K562 (cell line): ENCODE data around the gene ENG. TPM values are rescaled to one million over a fixed set of nuclear protein-coding genes. Genes with fewer than 3 reads are reported as not detected.

Experiments
- ASH1L ChIP-seq: fragments of 450-650 bp; IDR thresholded peaks from 2 replicates; pipeline ENCODE4 v1.6.1; 2018; ENCODE audit warnings: borderline replicate concordance, mild to moderate bottlenecking, low read depth; ENCODE audit not compliant: partially characterized antibody
- HDAC3 ChIP-seq: fragments of 450-650 bp; IDR thresholded peaks from 2 replicates; pipeline ENCODE4 v1.6.1; 2018; ENCODE audit warnings: borderline replicate concordance, mild to moderate bottlenecking, moderate library complexity; ENCODE audit not compliant: partially characterized antibody
- HDAC8 ChIP-seq: fragments of 450-650 bp; IDR thresholded peaks from 2 replicates; pipeline ENCODE4 v1.6.1; 2016; ENCODE audit warnings: mild to moderate bottlenecking, missing genetic modification characterization, moderate library complexity, missing compliant biosample characterization
- HIVEP1 ChIP-seq: fragments of 250-450 bp; sonication (Bioruptor Pico); IDR thresholded peaks from 2 replicates; pipeline ENCODE4 v1.4.0; 2020; ENCODE audit warnings: mild to moderate bottlenecking
- KDM2B ChIP-seq: fragments of 250-450 bp; sonication (Bioruptor Pico); IDR thresholded peaks from 2 replicates; pipeline ENCODE4 v1.8.0; 2021; ENCODE audit warnings: mild to moderate bottlenecking, moderate library complexity
- NR3C1 ChIP-seq: sonication (generic); formaldehyde crosslinking; IDR thresholded peaks from 2 replicates; pipeline ENCODE4 v1.8.1; 2022; ENCODE audit warnings: missing genetic modification reagents
- SMARCB1 ChIP-seq: IDR thresholded peaks from 2 replicates; pipeline ENCODE4 v1.6.1; 2011; ENCODE audit warnings: improper control_type of control experiment, low read depth; ENCODE audit not compliant: insufficient read length
- TFAM ChIP-seq: fragments of 250-450 bp; sonication (Bioruptor Pico); conservative IDR thresholded peaks from 2 replicates; pipeline ENCODE4 v1.5.0; 2021; ENCODE audit warnings: mild to moderate bottlenecking, moderate library complexity
- ZNF316 ChIP-seq: fragments of 450-650 bp; IDR thresholded peaks from 2 replicates; pipeline ENCODE4 v1.6.1; 2016
- ZNF778 ChIP-seq: fragments of 450-650 bp; formaldehyde crosslinking; IDR thresholded peaks from 2 replicates; pipeline ENCODE4 v1.4.0; 2020; ENCODE audit warnings: mild to moderate bottlenecking, moderate library complexity
- polyA plus RNA-seq, 8 experiments: library from polyadenylated mRNA; depleted of rRNA in 4 of 8; stranded (reverse) in 5 of 8; unstranded in 3 of 8; fragments of >200 nt; fragmentation: Nextera tagmentation in 2 of 8; fragmentation: Illumina TruSeq in 1 of 8; extraction: Ambion mirVana in 2 of 8; extraction: Trizol in 1 of 8; gene quantifications; 2 replicates each; pipeline versions ENCODE4 v1.2.1 to v1.2.3, GENCODE V29; 2011 to 2014; ENCODE audit warnings: inconsistent platforms in 1 of 8, missing spikeins in 1 of 8
- total RNA-seq, 7 experiments: library from RNA; depleted of rRNA in 6 of 7; stranded (reverse); fragments of >200 nt in 6 of 7; fragmentation: Illumina TruSeq in 2 of 7; extraction: Trizol in 2 of 7; gene quantifications; 2 replicates each; pipeline versions ENCODE4 v1.2.1 to v1.2.3, GENCODE V29; 2011 to 2021; ENCODE audit warnings: low replicate concordance in 1 of 7
- TF ChIP-seq, protein P1 (sequence below): fragments of 250-450 bp; sonication (Bioruptor Pico); IDR thresholded peaks from 2 replicates; pipeline ENCODE4 v1.5.0; 2021; ENCODE audit warnings: mild to moderate bottlenecking, moderate library complexity
- TF ChIP-seq, protein P2 (sequence below), 2 experiments: fragments of 150-350 bp in 1 of 2; IDR thresholded peaks; 2 replicates each; pipeline ENCODE4 v1.6.1; 2012 to 2016; ENCODE audit warnings: low read depth in 2 of 2, low read length in 2 of 2, mild to moderate bottlenecking in 1 of 2, moderate library complexity in 1 of 2
- TF ChIP-seq, protein P3 (sequence below): fragments of 250-450 bp; sonication (Bioruptor Pico); IDR thresholded peaks from 2 replicates; pipeline ENCODE4 v1.8.0; 2021; ENCODE audit warnings: mild to moderate bottlenecking, moderate library complexity

The ENG gene
- total and polyA plus RNA-seq, 9 of the 15 experiments (the other 6 are each of a cell fraction or from before 2014, with no cell fraction given), result 0.04 to 0.40 (median 0.14) TPM; not detected in 1

DNA sequence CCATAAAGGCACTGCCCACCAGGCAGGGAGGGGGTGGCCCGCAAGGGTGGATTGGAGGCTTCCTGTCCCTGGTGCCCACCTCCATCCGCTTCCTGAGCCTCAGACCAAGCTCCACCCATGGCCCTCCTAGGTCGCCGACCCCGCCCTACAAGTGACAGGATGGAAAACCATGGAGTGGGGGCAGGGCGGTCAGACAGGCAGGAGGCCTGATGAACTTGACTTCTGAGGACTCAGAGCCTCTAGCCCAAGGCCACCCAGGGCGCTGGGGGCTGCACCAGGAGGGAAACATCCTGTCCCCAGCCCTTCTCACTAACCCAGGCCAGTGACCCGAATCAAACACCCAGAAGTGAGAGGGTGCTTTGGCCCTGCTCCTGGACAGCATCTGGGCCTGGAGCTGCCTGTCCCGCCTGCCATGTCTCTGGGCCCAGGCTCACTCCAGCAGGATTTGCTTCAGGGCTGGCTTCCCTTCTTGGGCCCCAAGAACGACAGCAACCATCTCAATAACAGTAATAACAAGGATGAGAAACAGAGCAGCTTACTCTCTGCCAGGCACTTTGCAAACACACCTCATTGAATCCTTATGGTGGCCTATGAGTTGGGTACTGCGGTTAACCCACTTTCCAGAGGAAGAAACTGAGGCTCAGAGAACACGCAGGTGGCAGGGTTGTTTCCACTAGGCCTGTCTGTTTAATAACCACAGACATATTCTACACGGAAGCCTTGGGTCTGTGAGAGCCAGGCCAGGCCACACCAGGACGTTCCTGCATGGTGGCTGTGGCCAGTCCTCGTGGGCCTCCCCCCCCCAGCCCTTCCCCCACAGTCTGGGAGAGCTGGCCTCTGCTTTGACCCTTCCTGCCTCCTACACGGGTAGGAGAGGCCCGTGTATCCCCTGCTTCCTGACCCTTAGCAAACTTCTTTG lies 49.4 kb upstream of the ENG start (continued):
- TF ChIP-seq HDAC8 (tag) (no peak), NR3C1 (no peak), HIVEP1 (no peak), SMARCB1 (no peak), HDAC3 (no peak), ZNF316 (no peak), TFAM (CRISPR knock-in tag) (no peak), ZNF778 (no peak), ASH1L (no peak), KDM2B (CRISPR knock-in tag) (no peak)
- TF ChIP-seq, protein P1, sequence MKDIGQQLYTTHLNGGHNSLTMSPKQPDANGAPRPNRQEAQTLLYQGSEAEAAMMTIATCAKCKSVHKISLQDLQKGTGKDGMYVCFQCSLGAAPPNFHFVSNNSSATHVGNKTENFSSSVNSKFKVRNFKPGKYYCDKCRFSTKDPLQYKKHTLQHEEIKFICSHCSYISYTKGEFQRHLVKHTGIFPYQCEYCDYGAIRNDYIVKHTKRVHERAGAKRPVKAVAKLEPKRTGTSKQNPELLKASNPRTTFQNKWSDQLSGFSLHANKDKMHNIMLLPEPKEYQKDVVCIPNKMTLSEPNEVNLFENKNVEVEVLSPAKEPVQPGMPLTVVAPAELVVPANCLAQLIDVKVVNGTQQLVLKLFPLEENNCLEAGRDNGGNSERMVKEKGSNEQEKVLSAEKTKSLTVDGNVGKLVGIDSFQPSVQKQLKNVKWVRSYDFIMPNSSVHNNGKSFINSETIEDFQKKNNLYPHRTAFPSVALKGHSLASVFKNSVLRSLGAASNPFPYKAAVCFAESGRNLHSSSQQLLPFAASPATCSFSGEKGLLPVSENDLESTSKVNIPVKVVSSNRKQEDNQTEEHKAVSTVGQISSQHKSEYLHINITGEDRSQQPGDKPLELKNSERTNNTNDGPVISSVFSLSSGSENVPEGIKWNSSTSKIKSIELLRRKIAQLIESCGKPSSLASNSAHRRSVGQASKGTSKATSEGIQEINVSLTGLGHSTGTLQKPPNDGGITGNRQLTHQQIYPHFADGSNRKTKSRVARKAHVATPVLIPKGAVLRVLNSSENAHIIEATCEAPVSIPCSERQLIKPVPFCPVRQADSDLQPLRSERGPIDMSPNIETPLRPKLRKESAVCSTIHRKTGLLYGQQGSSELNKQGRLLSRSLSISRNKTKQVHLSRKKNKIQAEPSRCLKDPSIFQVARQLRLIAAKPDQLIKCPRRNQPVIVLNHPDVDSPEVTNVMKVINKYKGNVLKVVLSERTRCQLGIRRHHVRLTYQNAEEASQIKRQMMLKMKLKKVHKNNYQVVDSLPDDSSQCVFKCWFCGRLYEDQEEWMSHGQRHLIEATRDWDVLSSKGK (CRISPR knock-in tag), result no peak
- TF ChIP-seq, protein P2, sequence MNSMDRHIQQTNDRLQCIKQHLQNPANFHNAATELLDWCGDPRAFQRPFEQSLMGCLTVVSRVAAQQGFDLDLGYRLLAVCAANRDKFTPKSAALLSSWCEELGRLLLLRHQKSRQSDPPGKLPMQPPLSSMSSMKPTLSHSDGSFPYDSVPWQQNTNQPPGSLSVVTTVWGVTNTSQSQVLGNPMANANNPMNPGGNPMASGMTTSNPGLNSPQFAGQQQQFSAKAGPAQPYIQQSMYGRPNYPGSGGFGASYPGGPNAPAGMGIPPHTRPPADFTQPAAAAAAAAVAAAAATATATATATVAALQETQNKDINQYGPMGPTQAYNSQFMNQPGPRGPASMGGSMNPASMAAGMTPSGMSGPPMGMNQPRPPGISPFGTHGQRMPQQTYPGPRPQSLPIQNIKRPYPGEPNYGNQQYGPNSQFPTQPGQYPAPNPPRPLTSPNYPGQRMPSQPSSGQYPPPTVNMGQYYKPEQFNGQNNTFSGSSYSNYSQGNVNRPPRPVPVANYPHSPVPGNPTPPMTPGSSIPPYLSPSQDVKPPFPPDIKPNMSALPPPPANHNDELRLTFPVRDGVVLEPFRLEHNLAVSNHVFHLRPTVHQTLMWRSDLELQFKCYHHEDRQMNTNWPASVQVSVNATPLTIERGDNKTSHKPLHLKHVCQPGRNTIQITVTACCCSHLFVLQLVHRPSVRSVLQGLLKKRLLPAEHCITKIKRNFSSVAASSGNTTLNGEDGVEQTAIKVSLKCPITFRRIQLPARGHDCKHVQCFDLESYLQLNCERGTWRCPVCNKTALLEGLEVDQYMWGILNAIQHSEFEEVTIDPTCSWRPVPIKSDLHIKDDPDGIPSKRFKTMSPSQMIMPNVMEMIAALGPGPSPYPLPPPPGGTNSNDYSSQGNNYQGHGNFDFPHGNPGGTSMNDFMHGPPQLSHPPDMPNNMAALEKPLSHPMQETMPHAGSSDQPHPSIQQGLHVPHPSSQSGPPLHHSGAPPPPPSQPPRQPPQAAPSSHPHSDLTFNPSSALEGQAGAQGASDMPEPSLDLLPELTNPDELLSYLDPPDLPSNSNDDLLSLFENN (IDR thresholded peaks at IDR 0.05; ENCODE audit: low read depth in 2 of 2, low read length in 2 of 2), result no peak
- TF ChIP-seq, protein P3, sequence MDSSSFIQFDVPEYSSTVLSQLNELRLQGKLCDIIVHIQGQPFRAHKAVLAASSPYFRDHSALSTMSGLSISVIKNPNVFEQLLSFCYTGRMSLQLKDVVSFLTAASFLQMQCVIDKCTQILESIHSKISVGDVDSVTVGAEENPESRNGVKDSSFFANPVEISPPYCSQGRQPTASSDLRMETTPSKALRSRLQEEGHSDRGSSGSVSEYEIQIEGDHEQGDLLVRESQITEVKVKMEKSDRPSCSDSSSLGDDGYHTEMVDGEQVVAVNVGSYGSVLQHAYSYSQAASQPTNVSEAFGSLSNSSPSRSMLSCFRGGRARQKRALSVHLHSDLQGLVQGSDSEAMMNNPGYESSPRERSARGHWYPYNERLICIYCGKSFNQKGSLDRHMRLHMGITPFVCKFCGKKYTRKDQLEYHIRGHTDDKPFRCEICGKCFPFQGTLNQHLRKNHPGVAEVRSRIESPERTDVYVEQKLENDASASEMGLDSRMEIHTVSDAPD (CRISPR knock-in tag), result no peak
